ENCODE data around the gene HRNR.

GRCh38 chr1:152186556-152187285 lies 37.3 kb downstream of the HRNR start:
- TF ChIP-seq POLR2AphosphoS5 (IDR thresholded peaks at IDR 0.05; ENCODE audit: insufficient read depth in 1 of 2, low read depth in 1 of 2) (peak in 1 of 2 donors; percentile 11), CTCF (IDR thresholded peaks at IDR 0.05) (no peak)
